Placental pericyte (primary cell): Measurements from ENCODE around the gene SIGLEC10. TPM values are rescaled to one million over a fixed set of nuclear protein-coding genes. Genes with fewer than 3 reads are reported as not detected.

Source experiments
- small RNA-seq: library from RNA; depleted of rRNA; stranded (forward); fragments of <200 nt; gene quantifications from one replicate; pipeline ENCODE3, GENCODE V24; 2012; ENCODE audit warnings: low replicate concordance
- total RNA-seq: library from RNA; depleted of rRNA; stranded (reverse); fragments of >200 nt; gene quantifications from 2 replicates; pipeline ENCODE4 v1.2.3, GENCODE V29; 2012

Gene SIGLEC10, protein sequence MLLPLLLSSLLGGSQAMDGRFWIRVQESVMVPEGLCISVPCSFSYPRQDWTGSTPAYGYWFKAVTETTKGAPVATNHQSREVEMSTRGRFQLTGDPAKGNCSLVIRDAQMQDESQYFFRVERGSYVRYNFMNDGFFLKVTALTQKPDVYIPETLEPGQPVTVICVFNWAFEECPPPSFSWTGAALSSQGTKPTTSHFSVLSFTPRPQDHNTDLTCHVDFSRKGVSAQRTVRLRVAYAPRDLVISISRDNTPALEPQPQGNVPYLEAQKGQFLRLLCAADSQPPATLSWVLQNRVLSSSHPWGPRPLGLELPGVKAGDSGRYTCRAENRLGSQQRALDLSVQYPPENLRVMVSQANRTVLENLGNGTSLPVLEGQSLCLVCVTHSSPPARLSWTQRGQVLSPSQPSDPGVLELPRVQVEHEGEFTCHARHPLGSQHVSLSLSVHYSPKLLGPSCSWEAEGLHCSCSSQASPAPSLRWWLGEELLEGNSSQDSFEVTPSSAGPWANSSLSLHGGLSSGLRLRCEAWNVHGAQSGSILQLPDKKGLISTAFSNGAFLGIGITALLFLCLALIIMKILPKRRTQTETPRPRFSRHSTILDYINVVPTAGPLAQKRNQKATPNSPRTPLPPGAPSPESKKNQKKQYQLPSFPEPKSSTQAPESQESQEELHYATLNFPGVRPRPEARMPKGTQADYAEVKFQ
- total RNA-seq: 0.14 TPM in 1 of 2 replicates, not detected in the other

DNA sequence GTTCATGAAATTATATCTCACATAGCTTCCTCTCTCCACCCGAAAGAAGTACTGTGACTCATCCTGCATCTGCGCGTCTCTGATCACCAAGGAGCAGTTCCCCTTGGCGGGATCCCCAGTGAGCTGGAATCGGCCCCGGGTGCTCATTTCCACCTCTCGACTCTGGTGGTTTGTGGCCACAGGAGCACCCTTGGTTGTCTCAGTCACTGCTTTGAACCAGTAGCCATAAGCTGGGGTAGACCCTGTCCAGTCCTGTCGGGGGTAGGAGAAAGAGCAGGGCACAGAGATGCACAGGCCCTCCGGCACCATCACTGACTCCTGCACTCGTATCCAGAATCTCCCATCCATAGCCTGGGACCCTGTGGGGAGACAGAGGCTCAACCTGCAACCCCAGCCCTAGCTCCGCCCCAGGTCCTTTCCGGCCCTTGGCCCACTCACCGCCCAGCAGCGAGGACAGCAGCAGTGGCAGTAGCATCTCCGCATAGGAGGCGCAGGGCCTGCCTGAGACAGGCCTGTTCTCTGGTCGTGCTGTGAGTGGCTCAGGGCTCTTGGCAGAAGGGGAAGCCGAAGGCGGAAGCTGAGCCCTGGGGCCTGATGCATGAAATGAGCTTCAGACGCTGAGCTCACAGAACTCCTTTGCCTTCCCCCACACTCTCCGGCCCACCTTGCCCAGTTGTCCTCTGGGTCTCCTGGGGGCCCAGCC, at the start of gene SIGLEC10:
Gene SIGLEC10 (minus strand): TSS at position 536 of the 703 bp plus-strand sequence. CDS start 61 bp downstream, at position 475.

DNA sequence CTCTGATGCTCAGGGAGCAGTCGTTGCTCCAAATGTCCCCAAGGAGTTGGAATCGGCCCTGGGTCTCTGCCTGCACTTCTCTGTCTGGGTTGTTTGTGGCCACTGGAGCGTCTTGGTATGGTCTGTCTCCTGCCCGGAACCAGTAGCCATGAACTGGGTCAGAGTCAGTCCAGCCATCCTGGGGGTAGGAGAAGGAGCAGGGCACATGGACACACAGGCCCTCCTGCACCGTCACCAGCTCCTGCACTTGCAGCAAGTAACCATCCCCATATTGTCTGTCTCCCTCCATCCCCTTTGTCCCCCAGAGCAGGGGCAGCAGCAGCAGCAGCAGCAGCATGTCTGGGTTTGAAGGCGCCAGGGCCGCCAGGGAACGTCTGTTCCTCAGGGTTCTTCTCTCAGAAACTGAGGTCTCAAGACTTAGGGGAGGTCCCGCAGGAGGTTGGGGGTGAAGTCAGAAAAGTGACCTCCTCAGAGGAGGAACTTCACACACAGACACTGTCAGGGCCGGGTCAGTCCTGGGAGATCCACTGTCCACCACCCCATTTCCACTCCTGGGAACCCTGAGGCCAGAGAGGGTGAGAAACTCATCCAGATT, 40.7 kb upstream of the SIGLEC10 start, which contains the start of gene SIGLEC8:
Gene SIGLEC8 (minus strand): TSS at position 404 of the 595 bp plus-strand sequence. CDS start 67 bp downstream, at position 337.

DNA sequence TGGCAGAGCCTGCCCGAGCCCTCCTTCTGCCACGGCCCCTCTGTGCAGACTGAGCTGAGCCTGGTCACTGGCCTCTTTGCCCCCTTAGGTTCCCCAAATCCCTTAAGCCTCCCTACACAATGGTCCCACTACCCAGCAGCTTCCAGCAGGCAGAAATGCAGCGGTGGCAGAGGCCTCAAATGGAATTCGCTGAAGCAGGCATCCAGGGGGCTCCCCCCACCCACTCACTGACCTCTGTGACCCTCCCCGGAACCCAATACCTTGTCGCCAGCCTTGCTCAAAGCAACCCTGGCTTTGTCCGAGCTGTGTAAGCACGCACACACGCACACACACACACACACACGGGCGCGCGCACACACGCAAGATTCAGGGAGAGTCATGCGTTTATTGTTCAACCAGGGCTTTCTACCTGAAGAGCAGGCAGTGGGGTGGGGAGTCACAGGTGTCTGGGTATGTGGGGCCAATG, 29.5 kb downstream of the SIGLEC10 start, which contains the start of gene LIM2:
Gene LIM2 (minus strand): TSS at position 51 of the 466 bp plus-strand sequence. CDS start 531 bp downstream, outside the sequence.

DNA sequence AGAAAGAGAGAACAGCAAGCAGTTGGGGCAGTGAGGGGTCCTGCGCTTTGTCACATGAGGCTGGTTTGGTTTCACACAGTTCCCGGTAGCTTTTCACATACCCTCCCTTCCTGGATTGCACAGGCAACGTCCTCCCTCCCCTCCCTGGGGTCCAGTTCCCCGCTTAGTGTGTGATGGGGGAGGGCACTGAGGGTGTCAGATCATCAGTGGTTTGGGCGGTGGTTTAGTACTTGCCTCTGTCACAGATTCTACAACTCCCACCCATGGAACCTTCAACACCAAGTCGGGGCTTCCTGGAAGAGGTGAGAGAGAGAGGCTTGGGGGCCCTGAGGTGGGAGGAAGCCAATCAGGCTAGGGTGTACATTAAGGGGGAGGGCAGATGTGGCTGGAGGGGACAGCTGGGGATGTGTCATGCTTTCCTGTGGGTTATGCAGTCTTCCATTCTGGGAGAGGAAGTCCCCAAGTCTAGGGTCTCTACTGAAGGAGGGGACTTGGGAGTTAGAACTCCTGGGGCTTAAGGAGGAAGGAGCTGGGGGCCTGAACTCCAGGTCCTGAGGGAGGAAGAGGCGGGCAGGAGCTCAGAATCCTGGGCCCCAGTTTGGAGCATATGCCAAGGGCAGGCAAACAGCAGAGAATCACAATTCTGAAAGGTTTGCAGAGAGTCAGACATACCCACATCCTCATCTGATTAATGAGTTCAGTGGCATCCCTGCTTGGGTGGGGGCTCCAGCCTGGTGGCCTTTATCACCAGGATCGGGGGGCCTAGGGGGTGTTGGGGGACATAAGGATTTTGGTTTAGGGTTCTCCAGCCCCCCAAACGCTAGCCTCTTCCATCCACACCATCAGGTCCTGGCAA, 44.6 kb downstream of the SIGLEC10 start, which contains the start of gene NKG7:
Gene NKG7 (minus strand): TSS at position 6 of the 856 bp plus-strand sequence. CDS start 119 bp downstream, outside the sequence.

DNA sequence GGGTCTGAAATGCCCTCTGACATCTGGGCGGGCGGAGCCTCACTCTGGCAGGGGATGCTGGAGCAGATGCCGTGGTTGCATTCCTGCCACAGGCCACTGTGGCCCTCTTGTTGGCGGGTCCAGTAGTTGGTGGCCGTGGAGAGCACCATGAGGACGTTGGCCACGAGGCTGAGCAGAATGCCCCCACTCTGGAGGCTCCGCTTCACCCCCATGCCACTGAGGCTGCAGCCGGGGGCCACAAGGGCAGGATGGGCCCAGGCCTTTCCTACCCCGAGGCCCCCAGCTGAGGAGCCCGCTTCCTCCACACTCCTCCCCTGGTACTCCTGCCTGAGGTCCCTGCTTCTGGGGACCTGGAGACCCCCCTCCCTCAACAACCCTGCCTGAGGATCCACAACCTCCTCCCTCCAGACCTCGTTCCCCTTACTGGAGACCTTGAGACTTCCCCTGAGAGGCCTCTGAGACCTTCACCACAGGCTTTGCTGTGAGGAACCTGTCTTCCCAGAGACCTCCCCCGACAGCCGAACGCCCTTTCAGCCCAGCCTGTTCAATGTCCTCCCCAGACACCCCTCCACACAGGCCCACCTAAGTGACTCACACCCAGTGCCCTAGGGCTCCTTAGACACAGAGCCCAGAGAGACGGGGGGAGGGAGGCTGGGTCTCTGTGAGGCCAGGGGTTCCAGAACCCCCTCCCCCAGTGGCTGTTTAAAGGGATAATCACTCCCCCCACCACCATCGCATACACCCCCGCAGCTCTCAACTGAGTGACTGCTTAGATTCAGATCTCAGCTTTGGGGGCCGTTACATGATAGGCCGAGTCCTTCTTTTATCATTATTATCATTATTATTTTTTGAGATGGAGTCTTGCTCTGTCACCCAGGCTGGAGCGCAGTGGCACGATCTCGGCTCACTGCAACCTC, 48.8 kb downstream of the SIGLEC10 start, which contains the start of gene CLDND2:
Gene CLDND2 (minus strand): TSS at position 638 of the 917 bp plus-strand sequence. CDS start 426 bp downstream, at position 212.

DNA sequence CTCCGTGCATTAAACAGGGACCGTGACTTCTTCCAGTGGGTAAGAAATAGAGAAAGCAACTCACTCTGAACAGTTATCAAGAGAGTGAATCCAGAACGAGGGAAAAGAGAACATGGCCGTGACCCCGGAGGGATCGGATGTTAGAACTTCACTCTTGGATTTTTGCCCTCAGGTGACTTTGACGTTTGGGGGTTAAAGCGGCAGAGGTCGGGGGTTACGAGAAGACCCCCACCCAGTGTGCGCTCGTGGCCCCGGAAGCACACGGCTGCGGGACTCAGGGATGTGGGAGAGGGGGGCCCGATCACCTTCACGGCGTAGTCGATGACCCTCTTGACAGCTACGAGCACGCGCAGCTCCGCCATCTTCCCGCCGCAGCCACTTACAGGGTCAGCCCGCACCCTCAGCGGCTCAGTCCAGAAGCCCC, 51.5 kb downstream of the SIGLEC10 start, which contains the start of gene ETFB:
Gene ETFB (minus strand): TSS at position 424 of the 424 bp plus-strand sequence. CDS start 62 bp downstream, at position 362.

Small RNA genes lying within 50 kb of the gene (small RNA-seq; reads per million reads assigned to genes)
- gene AC020914.5: not detected

Other genes with a start within 250 kb of the SIGLEC10 start
- gene CD33, start 192.6 kb downstream of the SIGLEC10 start, total RNA-seq: not detected in 2 replicates
- gene SIGLECL1, start 166.6 kb downstream of the SIGLEC10 start, total RNA-seq: not detected in 2 replicates
- not detected in 2 replicates for gene IGLON5, start 106.0 kb downstream of the SIGLEC10 start, total RNA-seq
- gene VSIG10L, start 75.5 kb downstream of the SIGLEC10 start, total RNA-seq: 0.88 and 1.4 TPM in 2 replicates
- 51.1 and 111 TPM in 2 replicates for gene ETFB, start 51.3 kb downstream of the SIGLEC10 start, total RNA-seq
- gene CLDND2, start 48.6 kb downstream of the SIGLEC10 start, total RNA-seq: not detected in 2 replicates
- gene NKG7, start 45.0 kb downstream of the SIGLEC10 start, total RNA-seq: not detected in 2 replicates
- gene LIM2, start 29.7 kb downstream of the SIGLEC10 start, total RNA-seq: not detected in 2 replicates
- gene C19orf84, start 27.1 kb downstream of the SIGLEC10 start, total RNA-seq: not detected in 2 replicates
- not detected in 2 replicates for gene SIGLEC8, start 40.8 kb upstream of the SIGLEC10 start, total RNA-seq
- gene CEACAM18, start 60.9 kb upstream of the SIGLEC10 start, total RNA-seq: not detected in 2 replicates
- gene SIGLEC12, start 84.2 kb upstream of the SIGLEC10 start, total RNA-seq: not detected in 2 replicates
- gene SIGLEC6, start 114.0 kb upstream of the SIGLEC10 start, total RNA-seq: not detected in 2 replicates
- 8.5 and 31.2 TPM in 2 replicates for gene ZNF175, start 153.6 kb upstream of the SIGLEC10 start, total RNA-seq
- not detected in 2 replicates for gene SIGLEC5, start 212.8 kb upstream of the SIGLEC10 start, total RNA-seq
- gene SIGLEC14, start 229.2 kb upstream of the SIGLEC10 start, total RNA-seq: not detected in 2 replicates